Brain pericyte (primary cell): ENCODE results near the gene ADAMTS9.
A peak's percentile ranks its signal among the peaks of the same experiment; 100 is the strongest.

Source experiments
- DNase-seq: peaks from one replicate; pipeline ENCODE4 v3.0.0-alpha.2; 2012; ENCODE audit warnings: low read depth, low spot score

Gene ADAMTS9

GRCh38 chr3:64651741-64652241, 36.0 kb downstream of the ADAMTS9 start:
- no peak for DNase-seq

DNA sequence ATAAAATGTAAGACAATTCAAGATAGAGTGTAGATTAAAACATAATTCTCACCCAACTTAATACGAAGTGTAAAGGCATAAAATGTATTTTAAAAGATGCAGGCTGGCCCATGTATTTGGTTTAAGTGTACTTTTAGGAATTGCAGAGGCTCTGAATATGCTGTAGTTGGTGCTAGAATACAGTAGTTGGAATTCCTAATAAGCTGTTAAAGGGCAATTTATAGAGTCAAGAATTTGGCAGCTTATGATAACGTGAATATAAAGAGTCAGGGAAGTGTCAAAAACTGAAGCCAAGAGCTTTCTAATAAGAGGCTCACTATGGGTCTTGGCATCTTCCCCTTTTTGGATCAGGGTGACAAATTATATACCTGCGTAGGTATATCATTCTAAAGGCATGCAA, 36.5 kb downstream of the ADAMTS9 start:
- DNase-seq, result no peak

- DNase-seq, result no peak
Observed at GRCh38 chr3:64650715-64651114, 37.1 kb downstream of the ADAMTS9 start.

DNA sequence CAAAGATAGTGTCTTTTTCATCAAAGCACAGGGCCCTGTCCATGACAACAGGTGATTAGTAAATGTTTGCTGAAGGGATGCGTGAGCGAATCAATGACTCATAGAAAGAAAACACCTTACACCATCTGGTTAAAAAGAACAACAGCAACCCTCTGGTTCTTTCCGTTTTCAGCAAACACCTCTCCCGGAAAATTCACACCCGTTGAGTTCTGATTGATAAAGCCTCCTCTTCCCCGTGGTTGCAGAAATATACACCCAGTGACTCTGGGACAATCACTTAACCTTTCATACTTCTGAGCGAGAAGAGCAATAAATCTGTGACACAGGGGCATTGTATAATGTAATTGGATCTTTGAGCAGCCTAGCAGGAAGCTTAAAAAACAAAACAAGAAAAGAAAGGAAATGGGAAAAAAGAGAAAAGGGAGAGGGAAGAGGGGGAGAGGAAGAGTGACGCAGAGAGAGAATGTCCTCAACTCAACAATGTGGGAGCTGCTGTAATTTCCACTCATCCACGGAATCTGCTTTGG, 37.6 kb downstream of the ADAMTS9 start:
- DNase-seq, result no peak

- DNase-seq, result no peak
Observed at GRCh38 chr3:64648927-64649906, 38.6 kb downstream of the ADAMTS9 start.

GRCh38 chr3:64647825-64648224, 40.0 kb downstream of the ADAMTS9 start:
- no peak for DNase-seq

DNA sequence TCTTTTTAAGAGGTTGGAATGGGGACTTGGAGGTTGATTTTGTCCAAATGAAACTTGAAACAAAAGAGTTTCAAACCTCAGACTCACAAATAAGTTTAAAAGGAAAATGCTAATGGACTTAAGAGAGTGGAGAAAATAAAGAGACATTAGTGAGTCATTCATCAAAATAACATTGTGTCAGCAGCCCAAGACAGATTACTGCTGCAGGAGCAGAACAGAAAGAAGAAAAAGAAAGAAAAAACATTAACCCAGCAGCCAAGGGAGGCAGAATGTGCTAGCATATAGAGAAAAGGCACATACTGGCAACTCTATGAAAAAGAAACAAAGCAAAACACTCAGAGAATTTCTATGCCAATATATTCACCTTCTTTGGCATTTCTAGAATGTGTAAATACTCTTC, 42.6 kb downstream of the ADAMTS9 start:
- DNase-seq, result peak; percentile 10

GRCh38 chr3:64644483-64644882, 43.3 kb downstream of the ADAMTS9 start:
- no peak for DNase-seq

- no peak for DNase-seq
Observed at GRCh38 chr3:64642327-64643151, 45.3 kb downstream of the ADAMTS9 start.

- DNase-seq, result no peak
Observed at GRCh38 chr3:64638981-64639481, 48.8 kb downstream of the ADAMTS9 start.

DNA sequence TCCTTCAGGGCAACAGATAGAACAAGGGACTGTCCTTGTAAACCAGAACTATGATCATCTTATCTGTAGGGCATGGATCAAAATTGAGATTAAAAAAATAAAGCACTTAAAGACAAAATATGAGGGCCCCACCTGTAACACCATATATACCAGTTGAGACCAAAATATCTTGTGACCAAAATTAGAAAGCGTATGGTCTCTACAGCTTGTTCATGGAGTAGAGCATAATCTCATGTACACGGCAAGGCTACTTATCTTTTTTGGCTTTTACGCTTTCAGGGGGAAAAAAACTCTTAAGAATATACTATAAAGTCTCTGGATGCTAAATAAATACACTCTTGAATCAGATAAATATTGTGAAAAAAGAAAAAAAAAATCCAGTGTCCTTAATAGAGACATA, 49.3 kb downstream of the ADAMTS9 start:
- no peak for DNase-seq

DNA sequence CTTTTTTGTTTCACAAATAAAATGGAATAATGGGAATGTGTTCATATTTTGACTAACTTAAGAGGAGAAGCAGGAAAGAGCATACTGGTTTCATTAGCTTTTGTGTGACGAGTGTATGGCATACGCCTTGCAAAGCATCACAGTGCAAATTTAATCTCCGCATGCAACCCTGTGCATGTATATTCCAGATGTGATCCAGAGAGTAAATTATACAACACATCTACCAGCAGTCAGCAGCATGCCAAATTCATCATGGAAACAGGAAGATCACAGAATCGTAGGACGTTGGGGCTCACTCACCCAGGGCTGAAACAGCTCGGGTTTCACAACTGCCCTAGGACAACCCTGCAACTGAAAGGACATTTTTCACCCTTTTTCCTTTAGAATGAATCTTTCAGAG, 53.4 kb downstream of the ADAMTS9 start:
- DNase-seq, result no peak

DNA sequence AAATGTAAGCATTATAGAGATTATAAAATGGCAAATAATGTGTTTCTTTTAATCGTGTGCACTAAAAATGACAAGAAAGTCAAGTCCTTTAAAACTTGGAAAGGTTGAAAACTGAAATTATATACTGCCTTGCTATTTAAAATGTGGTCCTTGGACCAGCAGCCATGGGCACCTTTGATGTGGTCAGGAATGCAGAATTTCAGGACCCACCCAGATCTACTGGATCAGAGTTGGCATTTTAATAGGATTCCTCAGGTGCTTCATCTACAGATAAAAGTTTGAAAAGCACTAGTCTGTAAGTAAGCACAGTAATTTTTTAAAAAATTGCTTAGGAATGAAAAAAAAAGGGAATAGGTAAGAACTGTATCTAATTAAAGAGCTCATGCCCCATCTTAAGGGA, 55.8 kb downstream of the ADAMTS9 start:
- DNase-seq, result no peak

GRCh38 chr3:64627471-64628321, 60.1 kb downstream of the ADAMTS9 start:
- DNase-seq, result no peak

DNA sequence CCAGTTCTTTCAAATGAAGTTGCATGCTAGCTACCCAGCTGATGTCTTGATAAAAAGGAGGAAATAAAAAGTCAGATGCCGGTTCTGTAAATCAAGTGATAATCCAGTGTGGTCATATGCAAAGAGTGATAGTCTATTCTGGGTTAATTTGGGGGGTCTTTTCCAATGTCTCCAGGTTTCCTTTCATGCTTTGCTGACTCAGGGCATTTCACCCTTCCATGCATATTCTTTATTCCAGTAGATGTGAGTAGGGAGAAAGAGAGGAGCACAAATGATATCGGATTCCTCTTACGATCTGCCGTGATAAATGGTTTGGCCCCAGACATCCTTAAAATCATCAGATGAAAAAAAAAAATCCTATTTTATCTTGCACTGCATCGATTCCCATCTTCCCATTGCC, 60.8 kb downstream of the ADAMTS9 start:
- no peak for DNase-seq

DNA sequence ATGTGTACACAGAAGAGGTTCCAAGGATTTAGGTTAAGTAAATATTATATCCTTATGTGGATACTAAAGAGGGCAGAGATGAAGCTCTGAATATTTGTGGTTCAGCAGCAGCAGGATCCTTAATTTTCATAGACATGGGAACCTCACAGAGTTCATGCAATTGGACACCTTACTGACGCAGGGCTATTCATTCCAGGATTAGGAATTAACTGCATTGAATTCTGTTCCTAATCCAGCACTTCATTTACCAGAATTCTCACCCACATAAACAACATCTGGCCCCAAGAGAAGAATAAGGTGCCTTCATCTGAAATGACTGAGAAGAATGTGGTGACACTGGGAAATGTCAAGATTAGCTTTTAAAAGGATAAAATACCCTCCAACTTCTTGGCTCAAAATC, 62.4 kb downstream of the ADAMTS9 start:
- DNase-seq, result no peak

- DNase-seq, result no peak
Observed at GRCh38 chr3:64623125-64623524, 64.7 kb downstream of the ADAMTS9 start.

GRCh38 chr3:64621726-64622395, 65.9 kb downstream of the ADAMTS9 start:
- no peak for DNase-seq

DNA sequence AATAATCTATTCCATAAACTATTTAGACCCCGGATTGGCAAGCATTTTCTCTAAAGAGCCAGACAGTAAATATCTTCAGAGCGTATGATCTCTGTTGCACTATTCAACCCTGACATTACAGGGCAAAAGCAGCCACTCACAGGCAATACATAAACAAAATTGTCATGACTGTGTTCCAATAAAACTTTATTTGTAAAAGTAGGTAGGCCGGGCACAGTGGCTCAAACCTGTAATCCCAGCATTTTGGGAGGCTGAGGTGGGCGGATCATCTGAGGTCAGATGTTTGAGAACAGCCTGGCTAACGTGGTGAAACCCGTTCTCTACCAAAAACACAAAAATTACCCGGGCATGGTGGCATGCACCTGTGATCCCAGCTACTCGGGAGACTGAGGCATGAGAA, 66.5 kb downstream of the ADAMTS9 start:
- DNase-seq, result no peak

GRCh38 chr3:64620020-64620419, 67.8 kb downstream of the ADAMTS9 start:
- DNase-seq, result no peak
